Stimulated activated CD4-positive, alpha-beta T cell treated with anti-CD3 and anti-CD28 coated beads, TNF-alpha, amount 100 ng/mL, for 24 hours (primary cell): ENCODE measurements around the gene CDC45.

Source experiments
- DNase-seq, 3 experiments: peaks; one replicate each; pipeline ENCODE4 v3.0.0-alpha.2; 2020; ENCODE audit warnings: low read depth in 3 of 3

The CDC45 gene

DNA sequence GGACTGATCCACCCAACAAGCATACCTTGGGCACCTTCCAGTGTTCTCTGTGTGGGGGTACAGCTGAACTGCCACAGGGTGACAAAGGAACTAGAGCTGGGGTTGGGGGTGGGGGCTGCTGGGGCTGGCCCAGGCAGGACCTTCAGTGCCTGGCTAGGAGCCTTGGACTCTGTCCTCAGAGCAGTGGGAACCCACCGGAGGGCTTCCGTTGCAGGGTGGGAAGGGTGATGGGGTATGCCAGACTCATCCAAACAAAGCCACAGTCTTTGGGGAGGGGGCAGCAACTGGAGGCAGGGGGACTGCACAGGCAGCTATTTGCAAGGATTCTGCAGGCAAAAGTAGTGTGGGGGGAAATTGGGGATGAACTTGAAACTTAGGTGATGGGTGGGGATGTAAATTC lies 80.2 kb downstream of the CDC45 start:
- DNase-seq, result no peak

DNA sequence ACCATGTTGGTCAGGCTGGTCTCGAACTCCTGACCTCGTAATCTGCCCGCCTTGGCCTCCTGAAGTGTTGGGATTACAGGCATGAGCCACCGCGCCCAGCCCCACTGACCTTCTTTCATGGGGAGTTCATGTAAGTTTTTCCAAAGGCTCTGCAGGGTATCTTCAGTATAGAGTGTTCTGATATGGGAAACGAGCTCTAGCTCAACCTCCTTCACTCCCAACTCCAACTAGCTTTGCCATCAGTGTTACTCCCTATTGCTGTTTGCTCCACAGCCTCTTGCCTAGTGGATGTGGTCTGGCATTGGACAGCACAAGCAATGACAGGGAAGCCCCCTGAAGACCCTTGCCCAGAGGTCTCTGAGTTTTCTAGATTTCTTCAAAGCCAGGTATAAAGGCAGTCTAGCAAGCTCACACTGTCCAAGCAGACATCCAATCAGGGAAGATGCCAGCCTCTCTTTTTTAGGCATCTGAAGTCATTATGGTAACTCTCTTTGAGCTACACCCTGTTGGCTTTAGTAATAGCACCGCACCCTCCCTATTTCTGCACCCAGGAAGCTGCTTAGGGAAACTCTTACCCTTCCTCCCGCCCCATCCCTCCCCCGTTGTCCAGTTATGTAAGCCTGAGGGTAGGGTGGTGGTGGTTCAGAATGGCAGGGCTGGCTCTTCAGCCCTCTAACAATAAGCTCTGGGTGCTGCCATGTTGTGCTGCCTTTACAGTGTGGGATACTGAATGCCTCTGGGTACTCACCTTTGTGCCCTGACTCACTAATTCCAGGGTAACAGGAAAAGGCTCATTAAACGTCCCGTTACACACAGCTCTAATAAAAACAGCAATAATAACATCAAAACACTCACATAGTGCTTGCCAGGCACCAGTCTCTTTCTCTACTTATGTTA lies 85.9 kb downstream of the CDC45 start:
- DNase-seq, result no peak

DNA sequence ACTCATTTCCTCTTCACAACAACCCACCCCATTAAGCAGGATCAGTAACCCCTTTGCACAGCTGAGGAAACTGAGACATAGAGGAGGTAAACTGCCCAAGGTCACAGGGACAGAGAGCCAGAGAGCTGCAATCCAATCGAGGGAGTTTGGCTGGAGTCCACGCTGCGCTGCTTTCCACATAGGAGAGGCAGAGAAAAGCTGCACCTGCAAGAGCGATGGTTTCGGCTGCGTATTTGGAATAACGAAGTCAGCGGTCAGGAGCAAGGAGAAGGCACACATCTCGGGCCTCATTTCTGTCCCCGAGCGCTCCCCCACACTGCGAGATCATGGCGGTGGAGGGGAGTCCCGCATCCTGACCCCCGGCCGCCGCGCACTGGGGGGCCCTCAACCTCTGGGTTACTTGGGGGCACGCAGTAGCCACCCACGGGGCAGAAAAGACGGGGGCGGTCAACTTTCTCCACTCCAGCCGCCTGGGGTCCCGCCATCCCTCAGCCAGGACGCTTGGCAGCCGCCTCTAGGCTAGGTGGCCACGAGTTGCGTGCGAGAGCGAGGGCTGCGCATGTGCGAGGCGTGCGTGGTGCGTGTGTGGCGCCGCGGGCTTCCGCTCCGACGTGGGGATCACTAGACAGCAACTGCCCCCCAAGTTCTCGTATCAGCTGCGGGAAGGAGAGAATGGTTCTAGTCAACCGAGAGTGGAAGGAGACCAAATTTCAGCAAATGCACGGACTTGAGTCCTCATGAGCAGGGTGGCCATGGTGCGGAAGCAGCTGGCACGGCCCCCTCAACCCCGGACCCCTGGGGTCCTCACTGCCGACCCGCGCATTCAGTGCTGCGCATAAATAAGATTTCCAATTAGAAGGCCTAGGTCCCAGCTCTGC lies 86.8 kb downstream of the CDC45 start:
- DNase-seq, result no peak

DNA sequence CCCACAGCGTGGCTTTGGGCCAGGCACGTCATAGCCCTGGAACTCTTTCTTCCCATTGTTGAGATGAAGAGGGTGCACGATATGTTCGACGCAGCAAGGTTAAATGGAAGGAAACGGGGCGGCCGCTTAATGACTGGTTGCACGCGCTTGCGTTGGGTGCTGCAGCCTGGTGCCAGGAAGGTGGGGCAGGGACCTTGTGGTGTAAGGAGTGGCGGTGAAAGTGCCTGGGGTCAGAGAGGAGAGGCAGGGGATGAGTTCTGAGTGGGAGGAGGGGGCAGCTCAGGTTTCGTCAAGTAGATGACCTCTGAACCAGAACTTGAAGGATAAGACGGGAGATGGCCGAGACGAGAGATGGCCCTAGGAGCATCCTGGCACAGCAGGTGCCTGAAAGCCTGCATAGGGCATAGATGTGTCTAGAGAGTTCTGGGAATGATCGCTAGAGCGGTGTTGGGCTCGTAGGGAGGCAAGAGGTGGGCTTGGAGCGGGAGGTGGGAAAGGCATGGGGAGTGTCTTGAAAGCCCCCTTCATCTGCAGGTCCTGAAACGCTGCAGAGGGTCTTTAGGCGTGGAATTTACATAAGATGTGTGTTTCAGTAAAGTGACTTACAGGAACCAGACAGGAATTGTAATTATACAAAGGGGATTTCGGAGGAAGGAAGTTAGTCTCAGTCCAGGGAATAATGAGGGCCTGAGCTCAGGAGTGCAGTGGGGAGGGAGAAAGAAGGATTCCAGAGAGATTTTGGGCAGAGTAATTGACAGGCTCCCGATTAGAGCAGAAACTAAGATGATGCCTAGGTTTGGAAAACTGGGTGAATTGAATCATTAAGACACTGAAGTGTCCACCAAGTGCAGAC lies 87.7 kb downstream of the CDC45 start:
- DNase-seq, result no peak

DNA sequence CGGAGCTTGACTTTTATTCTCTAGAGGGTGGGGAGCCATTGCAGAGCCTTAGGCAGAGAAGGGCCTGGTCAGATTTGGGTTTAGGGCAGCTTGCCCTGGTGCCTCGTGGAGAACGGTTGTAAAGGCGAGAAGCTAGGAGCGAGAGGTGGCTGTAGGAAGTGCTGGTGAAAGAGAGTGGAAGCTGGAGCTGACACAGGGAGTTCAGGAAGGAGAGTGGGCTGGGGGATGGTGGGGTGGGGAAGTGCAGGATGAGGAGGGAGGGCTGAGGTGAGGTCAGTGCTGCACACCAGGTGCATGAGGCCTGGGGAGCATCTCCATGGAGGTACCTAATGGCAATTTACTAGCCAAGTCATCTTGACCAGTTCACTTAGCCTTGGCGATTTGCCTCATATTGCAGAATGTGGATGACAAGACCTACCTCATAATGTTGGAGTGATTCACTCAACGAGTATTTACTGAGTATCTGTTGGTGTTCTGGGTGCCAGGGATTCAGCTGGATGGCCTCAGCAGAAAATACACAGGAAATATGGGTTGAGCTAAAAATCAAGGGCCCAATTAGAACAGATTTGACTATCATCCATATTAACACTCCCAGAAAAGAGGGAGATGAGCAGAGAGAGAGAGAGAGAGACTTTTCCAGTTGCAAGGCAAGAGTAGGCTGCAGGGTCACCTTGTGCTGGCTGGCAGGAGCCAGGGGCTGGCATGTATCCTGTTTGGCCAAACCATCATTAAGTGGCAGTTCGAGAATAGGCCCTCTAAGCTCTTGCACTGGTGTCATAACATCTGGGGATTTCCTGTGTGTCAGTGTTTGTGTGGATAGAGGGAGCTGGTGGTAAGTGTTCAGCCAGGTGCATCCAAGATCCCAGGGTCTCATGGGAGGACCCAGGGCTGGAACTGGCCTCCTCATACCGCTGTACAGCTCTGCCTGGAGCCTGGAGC lies 88.9 kb downstream of the CDC45 start:
- DNase-seq, result no peak

DNA sequence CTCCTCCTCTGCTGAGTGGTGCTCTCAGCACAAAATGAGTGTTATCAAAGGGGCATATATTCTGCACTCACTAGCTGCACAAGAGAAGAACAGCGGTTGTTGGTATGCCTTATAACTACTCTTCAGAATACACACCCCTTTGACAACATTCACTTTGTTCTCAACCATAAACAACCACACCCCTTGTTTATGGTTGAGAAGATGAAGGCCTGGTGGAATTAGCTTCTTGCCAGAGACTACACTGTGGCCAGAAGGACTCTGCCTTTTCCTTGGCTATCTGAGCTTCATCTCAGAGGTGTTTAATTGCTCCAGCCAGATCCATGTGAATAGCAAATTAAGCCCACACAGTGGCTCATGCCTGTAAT lies 89.5 kb downstream of the CDC45 start:
- DNase-seq, result no peak

DNA sequence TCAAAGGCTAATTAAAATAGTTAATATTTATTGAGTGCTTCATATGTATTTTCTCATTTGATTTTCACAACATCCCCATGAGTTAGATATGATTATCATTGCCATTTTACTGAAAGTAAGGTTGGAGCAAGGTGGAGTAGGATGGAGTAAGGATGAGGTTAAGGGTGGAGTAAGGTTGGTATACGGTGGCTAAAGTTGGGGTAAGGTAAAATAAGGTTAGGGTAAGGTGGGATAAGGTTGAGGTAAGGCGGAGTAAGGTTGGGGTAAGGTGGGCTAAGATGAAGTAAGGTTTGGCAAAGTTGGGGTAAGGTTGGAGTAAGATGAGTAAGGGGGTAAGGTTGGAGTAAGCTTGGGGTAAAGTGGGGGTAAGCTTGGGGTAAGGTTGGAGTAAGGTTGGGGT lies 90.3 kb downstream of the CDC45 start:
- no peak for DNase-seq
